OCI-LY7 (cell line): ENCODE measurements around the gene POLR2E. TPM values are rescaled to one million over a fixed set of nuclear protein-coding genes. Genes with fewer than 3 reads are reported as not detected.
A peak's percentile ranks its signal among the peaks of the same experiment; 100 is the strongest.

Source experiments
- BruUV-seq: library from RNA; stranded (reverse); fragments of 400-500 nt; replicated peaks from 2 replicates; lab custom pipeline; 2021; lab: Mats Ljungman, UMichigan
- CTCF ChIA-PET: fragments of 300-600 bp; sonication (Branson Sonifier 250); formaldehyde crosslinking; loops from one replicate; lab custom pipeline; 2022; ENCODE audit warnings: antibody characterized with exemption; ENCODE audit not compliant: unreplicated experiment; lab: Charles Lee
- POLR2A ChIA-PET: fragments of 300-600 bp; sonication (Branson Sonifier 250); formaldehyde crosslinking; loops from one replicate; lab custom pipeline; 2022; ENCODE audit warnings: antibody characterized with exemption; lab: Charles Lee
- DNase-seq: peaks from one replicate; pipeline ENCODE4 v3.0.0-alpha.2; 2015; ENCODE audit warnings: low spot score
- H2AFZ ChIP-seq: fragments of 200-600 bp; sonication (generic), shearing (Covaris generic); 2 replicates; pipeline ENCODE4 v1.6.1; 2014; ENCODE audit warnings: mild to moderate bottlenecking, antibody characterized with exemption, low read length, moderate library complexity
- H3K27ac ChIP-seq: fragments of 200-600 bp; sonication (generic); 2 replicates; pipeline ENCODE4 v1.5.1; 2014; ENCODE audit warnings: mixed run types, low read depth, mild to moderate bottlenecking, moderate library complexity, low read length, inconsistent platforms; ENCODE audit not compliant: poor library complexity, severe bottlenecking
- H3K36me3 ChIP-seq: fragments of 200-600 bp; sonication (generic); 2 replicates; pipeline ENCODE4 v1.6.1; 2014; ENCODE audit warnings: mild to moderate bottlenecking, antibody characterized with exemption, low read length, moderate library complexity, mixed read lengths; ENCODE audit not compliant: insufficient read depth
- H3K4me1 ChIP-seq: fragments of 200-600 bp; sonication (generic); 2 replicates; pipeline ENCODE4 v1.5.1; 2014; ENCODE audit warnings: mild to moderate bottlenecking, low read length; ENCODE audit not compliant: insufficient read depth, poor library complexity, severe bottlenecking
- H3K4me2 ChIP-seq: fragments of 200-600 bp; sonication (generic); 2 replicates; pipeline ENCODE4 v1.6.1; 2014; ENCODE audit warnings: mild to moderate bottlenecking, low read length
- H3K4me3 ChIP-seq: fragments of 200-600 bp; sonication (generic); 2 replicates; pipeline ENCODE4 v1.5.1; 2014; ENCODE audit warnings: mild to moderate bottlenecking, low read depth, low read length; ENCODE audit not compliant: poor library complexity, severe bottlenecking
- H3K79me2 ChIP-seq: fragments of 200-600 bp; sonication (generic); 2 replicates; pipeline ENCODE4 v1.6.1; 2016; ENCODE audit warnings: low read depth, mild to moderate bottlenecking, low read length, moderate library complexity, mixed read lengths; ENCODE audit not compliant: insufficient read depth
- H3K9me2 ChIP-seq: fragments of 200-600 bp; sonication (generic); 2 replicates; pipeline ENCODE4 v1.6.1; 2016; ENCODE audit warnings: mild to moderate bottlenecking, low read length, mixed read lengths; ENCODE audit not compliant: insufficient read depth
- H3K9me3 ChIP-seq: fragments of 200-600 bp; sonication (generic); 2 replicates; pipeline ENCODE4 v1.6.1; 2014; ENCODE audit warnings: mild to moderate bottlenecking, mixed run types, low read length, mixed read lengths
- H4K20me1 ChIP-seq: fragments of 200-600 bp; sonication (generic); 2 replicates; pipeline ENCODE4 v1.6.1; 2014; ENCODE audit warnings: mild to moderate bottlenecking, antibody characterized with exemption, low read length, moderate library complexity, mixed read lengths; ENCODE audit not compliant: insufficient read depth
- CTCF ChIP-seq: fragments of 200-600 bp; sonication (generic); conservative IDR thresholded peaks from 2 replicates; pipeline ENCODE4 v1.5.1; 2014; ENCODE audit warnings: mild to moderate bottlenecking, antibody characterized with exemption, low read length, moderate library complexity, mixed read lengths
- EZH2phosphoT487 ChIP-seq: fragments of 200-600 bp; sonication (generic); IDR thresholded peaks from 2 replicates; pipeline ENCODE4 v1.6.1; 2018; ENCODE audit warnings: low read depth, borderline replicate concordance, mild to moderate bottlenecking, mixed run types, antibody characterized with exemption, low read length, moderate library complexity, mixed read lengths
- intact Hi-C: fragments of 100-400 bp; cut with micrococcal nuclease; formaldehyde crosslinking; loops from one replicate; pipeline ENCODE4 v1.10.0; 2022; ENCODE audit not compliant: unreplicated experiment
- total RNA-seq, 2 experiments: library from RNA; depleted of rRNA in 1 of 2; stranded (reverse); fragments of >200 nt in 1 of 2; shearing (Covaris generic) in 1 of 2; gene quantifications; 2 replicates each; pipeline ENCODE4 v1.2.3, GENCODE V29; 2014 to 2022

POLR2E gene
- total RNA-seq, 2 experiments from 2014 or later: 153 to 193 TPM

GRCh38 chr19:1063030-1063908 lies 31.9 kb downstream of the POLR2E start:
- Histone ChIP-seq H3K9me2 (no peaks in the 10 kb centered on the region), H3K4me1 (peaks cover 45% of the 10 kb centered on the region), H3K36me3 (peaks cover 9% of the 10 kb centered on the region; the same call in 1 of the 2 replicates), H3K4me2 (no peak overlapping the region), H3K79me2 (peaks cover 6% of the 10 kb centered on the region), H3K27ac (no peak overlapping the region), H4K20me1 (no peaks in the 10 kb centered on the region), H2AFZ (no peak overlapping the region), H3K4me3 (no peak overlapping the region), H3K9me3 (no peaks in the 10 kb centered on the region)
- BruUV-seq: no TSS peak
- intact Hi-C loops: no loop called here
- CTCF ChIA-PET: no interaction called here
- DNase-seq: peak; percentile 90
- POLR2A ChIA-PET: no interaction called here
- TF ChIP-seq CTCF (no peak), EZH2phosphoT487 (no peak)

- POLR2A ChIA-PET: no interaction called here
- Histone ChIP-seq H3K4me2 (no peak overlapping the region), H3K79me2 (no peaks in the 10 kb centered on the region), H3K36me3 (peaks cover 7% of the 10 kb centered on the region; the same call in 1 of the 2 replicates), H3K4me1 (peaks cover 50% of the 10 kb centered on the region), H3K27ac (no peak overlapping the region), H3K4me3 (no peak overlapping the region), H4K20me1 (no peaks in the 10 kb centered on the region), H2AFZ (no peak overlapping the region), H3K9me2 (no peaks in the 10 kb centered on the region), H3K9me3 (no peaks in the 10 kb centered on the region)
- peak; percentile 71 for DNase-seq
- intact Hi-C loops: no loop called here
- CTCF ChIA-PET: no interaction called here
- TF ChIP-seq EZH2phosphoT487: no peak
- TF ChIP-seq CTCF: no peak
- no TSS peak for BruUV-seq
These were observed 32.7 kb downstream of the POLR2E start for GRCh38 chr19:1062387-1063029.
